Activated T-cell treated with anti-CD3 and anti-CD28 coated beads for 4 hours (primary cell): ENCODE data around the gene HOXA4.

Experiments
- DNase-seq: peaks from one replicate; pipeline ENCODE4 v3.0.0-alpha.2; 2020

The HOXA4 gene

DNA sequence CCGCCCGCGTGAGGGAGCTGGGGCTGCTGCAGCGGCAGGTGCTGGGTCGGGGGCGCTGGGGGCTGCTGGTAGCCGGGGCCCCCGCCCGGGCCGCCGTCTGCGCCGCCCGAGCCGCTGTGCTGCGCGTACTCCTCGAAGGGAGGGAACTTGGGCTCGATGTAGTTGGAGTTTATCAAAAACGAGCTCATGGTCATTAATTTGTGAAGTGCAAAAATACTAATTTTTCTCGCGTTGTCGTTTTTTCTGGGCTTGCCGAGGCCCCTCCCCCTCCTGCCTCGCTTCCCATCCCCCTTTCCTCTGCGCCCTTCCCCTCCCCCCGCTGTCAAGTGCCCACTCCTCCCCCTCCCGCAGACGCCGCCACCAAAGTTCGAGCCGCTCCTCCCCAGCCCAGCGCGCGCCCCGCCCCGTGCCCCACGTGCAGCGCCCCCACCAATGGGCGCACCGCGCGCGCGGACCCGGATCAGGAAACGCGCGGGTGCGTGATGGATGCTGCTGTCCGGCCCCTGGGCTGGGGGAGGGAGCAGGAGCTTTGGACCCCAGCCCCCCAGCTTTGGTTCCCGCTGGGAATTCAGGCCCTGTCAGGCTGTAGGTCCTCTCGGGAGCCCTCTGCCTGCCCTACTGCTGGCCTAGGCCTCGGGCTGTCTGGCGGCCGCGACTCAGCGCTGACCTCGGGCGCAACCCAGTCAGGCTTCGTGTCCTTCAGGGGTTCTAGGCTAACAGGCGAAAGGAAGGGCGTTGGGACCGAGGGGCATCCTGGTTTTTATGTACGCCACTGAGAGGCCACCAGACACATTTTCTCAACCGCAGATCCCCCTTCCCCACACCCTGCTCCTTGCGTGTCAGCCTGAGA lies at the start of gene HOXA4:
TSS of gene HOXA4 (minus strand) at position 218 of the 850 bp plus-strand sequence. CDS start at position 194, 24 bp downstream.
- DNase-seq, result peak; percentile 49

DNA sequence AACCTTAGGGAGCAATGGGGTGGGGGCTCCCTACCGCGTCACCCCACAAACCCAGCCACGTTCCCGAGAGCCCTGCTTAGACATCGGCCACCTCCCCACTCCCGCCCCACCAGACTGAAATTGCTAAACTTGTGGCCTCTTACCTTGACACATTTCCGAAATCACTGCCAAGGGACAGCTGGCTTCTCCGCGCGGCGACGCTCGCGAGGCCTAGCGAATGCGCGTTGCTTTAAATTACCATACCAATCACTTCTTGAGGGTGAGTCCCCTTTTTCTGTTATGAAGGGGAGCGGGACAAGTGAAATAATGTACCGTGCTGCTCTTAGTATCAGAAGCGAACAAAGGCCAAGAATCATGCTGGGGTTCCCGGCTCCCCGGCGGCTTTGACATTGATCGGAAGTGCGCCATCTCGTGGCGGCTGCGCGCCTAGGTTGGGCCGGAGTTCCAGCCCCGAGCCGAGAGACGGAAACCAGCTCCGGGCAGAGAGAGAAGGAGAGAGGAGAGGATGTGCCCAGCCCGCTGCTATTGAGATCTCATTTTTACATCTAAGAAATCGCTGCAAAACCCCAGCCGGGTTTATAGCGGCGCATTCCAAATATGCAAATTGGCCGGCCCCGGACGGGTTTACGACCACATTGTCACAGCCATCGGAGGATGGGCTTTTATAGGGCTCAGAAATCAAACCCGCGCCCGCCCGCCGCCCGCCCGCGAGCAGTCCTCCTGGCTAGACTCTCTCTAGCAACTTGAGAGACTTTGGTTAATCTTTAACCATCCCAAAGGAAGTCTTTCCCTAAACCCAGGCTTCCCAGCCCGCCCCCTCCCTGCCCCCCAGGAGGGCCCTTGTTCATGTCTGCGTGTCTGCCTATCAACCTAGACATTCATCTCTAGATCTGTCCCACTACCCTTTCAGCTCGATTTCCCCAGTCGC lies 49.2 kb upstream of the HOXA4 start:
- DNase-seq, result peak; percentile 52

DNA sequence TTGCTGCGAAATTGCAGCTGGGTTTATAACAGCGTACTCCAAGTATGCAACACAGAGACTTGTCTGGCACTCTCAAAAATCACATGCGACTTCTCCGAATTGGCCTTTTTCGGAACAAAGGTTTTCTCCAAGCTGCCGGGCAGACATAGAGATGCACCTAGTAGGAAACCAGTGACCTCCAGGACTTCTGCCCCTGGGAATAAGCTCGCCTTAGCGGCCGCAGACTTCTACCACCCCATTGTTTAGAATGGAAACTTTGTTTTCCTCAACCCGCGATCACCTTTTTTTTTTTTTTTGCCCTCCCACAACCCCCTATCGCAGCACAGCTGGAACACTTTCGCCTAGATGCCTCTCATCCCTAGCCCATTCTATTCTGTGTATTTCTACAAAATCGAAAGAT lies 48.5 kb upstream of the HOXA4 start:
- no peak for DNase-seq

DNA sequence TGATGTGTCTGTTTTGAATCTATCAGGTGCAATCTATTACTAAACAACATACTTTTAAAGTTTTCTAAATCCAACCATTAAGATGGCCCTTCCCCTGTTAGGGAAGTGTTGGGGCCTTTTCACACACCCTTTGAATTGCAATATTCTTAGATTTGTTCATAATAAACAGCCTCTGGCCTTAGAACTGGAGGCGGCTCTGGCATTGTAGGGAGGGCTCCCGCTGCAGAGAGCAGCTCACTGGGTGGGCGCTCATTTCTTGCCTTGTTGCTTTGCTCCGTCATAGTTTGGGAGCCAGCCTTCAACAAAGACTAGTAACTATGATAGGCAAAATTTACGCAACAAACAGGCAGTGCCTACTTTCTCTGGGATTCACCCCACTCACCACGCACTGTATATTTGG lies 47.8 kb upstream of the HOXA4 start:
- no peak for DNase-seq

DNA sequence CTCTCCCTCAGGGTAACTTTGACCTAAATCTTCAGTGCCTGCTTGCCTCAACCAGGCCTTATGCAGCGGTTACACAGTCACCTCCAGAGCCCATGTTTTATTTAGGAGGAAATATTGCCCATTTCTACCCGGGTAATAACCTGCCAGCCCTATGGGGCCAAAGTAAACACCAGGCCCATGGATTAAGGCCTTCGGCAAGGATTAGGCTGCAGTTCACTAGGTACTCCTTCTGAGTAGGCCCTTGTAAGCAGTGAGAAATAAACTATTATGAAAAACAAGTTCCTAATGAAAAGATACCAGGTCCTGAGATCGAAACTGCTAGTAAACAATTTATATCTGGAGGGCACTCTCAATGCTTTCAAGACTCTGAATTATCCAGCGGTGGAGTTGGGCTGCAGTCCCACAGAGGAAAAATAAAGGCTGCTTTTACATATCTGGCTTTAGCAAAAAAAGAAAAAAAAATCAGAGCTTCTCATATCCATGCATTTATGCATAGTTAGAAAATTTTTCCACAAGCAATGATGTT lies 47.3 kb upstream of the HOXA4 start:
- no peak for DNase-seq

DNA sequence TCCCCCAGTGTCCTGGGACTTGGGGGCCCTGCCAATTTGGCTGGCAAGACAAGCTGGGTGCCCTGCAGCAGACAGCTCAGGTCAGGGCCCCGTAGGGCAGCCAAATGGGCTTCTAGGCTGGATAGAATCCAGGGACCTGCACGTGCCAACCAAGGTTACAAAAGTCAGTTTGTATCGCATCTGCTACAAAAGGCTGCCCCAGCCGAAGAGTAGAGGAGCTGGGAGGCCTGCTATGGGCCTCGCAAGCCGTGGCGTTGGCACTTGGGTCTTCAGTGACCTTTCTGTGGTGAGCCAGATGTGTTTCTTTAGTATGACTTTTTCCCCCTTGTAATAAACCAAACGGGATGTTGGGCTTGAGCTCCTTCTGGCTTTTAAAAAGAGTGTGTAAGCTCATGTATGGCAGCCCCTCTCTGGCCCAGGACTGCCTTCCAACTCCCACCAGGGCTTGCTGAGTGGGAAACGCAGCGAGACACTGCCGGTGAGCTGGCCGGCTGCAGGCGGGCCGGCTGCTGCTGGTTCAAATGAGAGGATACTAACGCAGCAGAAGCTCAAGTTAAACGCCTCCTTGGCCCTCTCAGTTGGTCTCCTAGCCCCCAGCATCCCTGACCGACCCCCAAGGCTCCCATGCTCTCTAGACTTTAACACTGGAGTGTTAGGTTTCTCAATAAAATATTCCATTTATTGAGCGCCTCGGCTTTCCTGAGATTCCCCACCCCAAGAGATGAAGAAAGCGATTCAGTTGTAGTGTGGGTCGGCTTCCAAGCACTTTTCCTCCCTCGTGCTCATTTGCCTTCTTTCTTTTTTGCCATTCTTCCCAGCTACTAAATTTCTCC lies 46.6 kb upstream of the HOXA4 start:
- DNase-seq, result no peak

DNA sequence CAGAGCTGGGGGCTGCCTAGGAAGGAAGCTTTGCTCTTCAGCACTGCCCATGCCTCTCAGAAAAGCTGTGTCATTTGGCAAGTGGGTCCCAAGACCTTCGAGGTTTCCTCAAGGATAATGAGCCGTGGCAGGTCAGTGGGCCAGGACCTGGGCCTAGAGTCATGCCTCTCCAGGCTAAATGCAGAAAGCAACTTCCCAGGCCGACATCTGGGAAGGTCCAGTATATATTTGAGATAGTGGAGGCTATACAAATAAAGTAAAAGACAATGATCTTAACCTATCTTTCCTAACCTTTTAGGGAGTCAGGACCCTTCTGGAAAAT lies 45.9 kb upstream of the HOXA4 start:
- DNase-seq, result no peak

DNA sequence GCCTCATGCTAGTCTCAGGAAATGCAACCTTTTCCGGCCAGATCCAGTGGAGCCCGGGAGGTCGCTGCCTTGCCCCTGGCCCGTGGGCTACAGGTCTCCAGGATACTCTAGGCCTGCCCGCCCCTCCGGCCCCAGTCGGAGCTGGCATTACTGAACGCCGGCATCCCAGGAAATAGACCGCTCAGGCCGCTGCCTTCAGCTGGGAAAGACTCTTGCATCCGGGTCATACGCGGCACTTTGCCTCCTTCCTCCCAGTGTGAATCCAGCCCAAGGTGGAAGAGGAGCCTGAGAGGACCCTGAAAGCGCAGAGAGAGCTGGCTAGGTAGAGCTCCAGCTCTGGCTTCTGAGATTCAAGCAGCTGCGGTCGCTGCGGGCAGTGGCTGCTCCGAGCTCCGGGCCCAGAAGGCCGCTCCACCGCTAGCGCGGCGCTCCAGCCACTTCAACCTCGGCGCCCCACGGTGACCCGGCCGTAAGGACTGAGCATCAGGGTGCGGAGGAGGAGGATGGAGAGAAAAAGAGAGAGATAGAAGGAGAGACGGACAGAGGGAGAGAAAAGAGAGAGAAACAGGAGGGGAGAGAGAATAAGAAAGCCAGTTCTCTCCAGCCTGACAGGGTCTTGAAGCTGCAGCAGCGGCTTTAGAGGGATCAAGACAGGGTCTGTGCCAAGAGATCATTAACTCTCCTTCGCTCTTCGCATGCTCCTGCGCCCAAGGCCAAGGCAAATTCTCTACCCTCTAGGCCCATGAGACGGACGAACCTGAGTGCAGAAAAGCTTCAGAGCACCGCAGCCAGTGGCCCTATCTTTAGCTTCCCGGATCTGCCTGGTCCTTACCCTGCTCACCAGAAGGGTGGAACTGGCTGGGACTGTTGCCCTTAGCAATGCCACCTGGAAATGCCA lies 45.3 kb upstream of the HOXA4 start:
- no peak for DNase-seq

DNA sequence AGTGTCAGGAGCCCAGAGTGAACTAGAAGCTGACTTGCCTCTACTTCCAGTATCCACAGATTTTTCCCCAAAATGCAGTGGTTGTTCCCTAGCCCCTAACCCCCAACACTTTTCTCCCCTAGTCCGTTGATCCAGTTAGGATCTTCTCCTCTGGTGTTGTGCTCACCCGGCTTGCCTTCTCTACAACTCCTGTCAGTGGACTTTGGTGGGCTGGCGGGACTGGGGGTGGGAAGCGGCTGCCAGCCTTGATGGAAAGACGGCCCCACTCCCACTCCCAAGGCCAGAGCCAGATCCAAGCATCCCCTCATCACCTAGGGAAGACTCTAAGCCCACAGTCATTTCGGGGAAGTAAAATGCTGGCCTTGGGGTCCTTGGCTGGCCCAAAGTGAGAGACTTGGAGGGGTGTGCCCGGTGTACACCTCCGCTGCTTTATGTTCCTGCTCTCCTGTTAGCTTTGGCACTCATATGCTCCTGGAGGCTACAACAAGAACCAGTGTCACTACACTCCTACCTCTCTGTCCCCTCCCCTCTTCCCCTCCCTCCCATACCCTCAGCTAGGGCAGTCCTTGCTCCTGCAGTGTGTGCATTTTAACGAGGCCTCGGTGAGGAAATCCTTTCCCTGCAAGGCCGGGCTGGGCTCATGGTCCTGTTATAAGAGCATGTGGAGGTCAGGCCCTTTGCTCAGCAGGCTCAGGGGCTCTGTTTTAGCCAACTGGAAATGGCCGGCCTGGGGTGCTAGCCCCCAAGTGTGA lies 44.5 kb upstream of the HOXA4 start:
- DNase-seq, result no peak

DNA sequence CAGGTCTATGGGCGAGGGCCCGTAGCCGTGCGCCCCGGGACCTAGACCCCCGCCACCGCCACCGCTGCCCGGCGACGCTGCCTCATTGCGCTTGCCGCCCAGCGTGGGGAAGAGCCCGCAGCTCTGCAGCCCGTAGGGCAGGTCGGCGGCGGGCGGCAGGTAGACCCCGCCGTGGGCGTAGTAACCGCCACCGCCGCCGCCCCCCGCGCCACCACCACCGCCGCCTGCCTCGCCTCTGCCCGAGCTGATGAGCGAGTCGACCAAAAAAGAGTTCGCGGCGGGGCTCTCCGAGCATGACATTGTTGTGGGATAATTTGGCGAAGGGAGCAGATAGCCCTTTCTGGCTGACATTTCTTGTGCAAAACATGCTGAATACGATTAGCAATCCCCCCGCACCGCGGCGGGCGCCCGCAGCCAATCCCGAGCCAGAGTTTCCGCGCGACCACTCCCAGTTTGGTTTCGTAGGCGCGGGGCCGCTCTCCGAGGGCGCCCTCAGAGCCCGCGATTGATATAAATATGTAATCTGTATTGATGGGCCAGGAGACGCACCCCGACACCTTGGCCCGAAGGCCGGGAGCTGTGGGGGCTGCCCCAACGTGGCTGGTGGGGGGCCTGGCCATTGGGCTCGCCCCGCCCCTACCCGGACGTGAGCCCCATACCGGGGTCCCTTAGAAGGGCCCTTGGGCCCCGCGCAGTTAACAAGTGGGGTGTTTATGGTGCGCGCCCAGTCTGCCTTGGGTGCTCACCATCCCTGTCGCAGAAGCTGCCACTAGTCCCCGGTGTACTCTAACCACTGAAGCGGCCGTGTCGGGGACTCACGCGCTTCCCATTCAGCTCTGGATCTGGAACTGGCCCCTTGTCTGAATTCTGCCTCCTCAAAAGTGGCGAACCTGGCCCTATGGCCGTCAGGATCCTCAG lies 43.7 kb upstream of the HOXA4 start, which contains the start of gene HOXA10:
TSS of gene HOXA10 (minus strand) at position 365 of the 918 bp plus-strand sequence. CDS start at position 351, 14 bp downstream.
- no peak for DNase-seq

DNA sequence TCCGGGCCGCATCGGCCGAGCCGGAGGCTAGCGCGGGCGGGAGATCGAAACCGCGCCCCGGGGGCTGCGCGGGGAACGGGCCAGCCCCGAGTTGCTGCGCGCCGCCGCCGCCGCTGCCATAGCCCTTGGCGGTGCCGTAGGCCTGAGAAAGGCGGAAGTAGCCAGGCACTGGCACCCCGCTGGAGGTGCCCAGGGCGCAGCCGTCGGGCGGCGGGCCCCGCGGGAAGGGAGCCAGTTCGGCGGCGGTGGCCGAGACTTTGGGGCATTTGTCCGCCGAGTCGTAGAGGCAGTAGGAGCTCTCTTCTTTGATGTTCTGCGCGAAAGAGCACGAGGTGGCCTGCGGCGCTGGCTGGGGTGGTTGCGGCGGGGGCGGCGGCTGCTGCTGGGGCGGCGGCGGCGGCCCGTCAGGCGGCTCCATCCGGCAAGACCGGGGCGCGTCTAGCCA lies 43.0 kb upstream of the HOXA4 start:
- no peak for DNase-seq

DNA sequence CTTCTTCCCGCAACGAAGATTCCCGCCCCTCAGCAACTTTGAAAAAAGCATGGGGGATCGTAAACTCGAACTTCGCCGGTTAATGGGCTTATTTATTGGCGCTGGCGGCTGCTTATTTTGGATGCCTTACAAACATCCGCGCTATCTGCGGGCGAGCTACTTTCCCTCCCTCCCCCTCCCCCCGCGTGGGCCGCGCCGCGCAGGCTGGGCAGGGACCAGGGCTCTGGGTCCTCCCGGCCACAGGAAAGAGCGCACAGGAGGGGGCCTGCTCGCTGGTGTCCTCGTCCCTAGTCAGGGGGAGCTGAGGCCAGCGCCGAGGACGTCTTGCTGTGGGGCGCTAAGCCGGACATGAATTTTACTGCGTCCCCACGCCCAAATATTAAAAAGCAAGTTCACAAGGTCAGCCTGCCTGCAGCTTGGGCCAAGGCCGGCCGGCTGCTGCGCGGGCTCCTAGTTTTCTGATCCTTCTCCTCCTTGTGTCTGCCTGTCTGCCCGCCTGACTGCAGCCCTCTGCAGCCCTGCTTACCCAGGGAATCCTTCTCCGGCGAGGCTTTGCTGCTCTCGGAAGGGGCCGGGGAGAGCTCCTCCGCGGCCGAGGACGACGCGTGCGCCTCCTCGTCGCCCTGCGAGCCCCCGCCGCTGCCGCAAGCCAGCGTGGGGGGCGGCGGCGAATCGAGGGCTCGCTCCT lies 42.4 kb upstream of the HOXA4 start:
- DNase-seq, result no peak

DNA sequence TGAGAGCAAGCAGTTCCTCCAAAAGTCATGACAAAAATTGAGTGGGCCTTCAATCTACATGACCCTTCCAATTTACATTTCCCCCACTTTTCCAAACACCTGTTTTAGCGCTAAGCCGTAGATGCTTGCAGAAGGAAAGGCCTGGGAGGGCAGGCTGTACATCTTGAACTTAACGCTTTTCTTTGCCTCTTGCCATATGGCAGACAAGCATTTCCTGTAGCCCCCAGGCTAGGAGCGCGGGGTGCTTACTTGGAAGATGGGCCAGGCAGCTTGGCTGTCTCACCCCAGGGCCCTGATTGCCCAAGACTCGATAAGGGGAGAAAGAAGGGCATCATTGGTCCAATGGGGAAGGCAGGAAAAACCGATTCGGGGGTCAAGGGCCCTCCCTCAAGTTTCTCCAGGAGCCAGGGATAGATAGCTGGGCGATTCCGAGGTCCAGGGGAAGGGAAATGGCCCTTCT lies 41.8 kb upstream of the HOXA4 start:
- DNase-seq, result no peak

DNA sequence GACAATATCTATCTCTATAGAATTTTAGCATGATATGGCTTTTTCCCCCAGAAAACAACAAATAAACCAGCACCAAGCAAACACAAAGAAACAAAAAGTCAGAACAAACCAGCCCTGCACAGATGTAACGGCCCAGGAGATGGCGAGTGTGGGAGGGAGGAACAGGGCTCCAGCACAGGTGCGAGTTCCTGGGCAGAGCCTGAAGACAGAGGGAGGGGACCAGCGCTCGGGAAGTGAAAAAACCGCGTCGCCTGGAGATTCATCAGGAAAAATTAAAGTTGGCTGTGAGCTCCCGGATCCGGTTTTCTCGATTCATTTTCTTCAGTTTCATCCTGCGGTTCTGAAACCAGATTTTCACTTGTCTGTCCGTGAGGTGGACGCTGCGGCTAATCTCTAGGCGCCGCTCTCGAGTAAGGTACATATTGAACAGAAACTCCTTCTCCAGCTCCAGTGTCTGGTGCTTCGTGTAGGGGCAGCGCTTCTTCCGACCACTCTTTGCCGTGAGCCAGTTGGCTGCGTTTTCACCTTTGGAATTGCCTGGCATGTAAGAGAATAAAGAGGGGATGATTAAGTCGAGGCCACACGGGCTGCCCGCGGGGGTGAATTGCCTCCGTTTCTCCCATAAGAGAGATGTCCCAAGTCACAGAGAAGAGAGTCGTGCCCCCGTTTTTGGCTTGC lies 41.2 kb upstream of the HOXA4 start:
- DNase-seq, result no peak

DNA sequence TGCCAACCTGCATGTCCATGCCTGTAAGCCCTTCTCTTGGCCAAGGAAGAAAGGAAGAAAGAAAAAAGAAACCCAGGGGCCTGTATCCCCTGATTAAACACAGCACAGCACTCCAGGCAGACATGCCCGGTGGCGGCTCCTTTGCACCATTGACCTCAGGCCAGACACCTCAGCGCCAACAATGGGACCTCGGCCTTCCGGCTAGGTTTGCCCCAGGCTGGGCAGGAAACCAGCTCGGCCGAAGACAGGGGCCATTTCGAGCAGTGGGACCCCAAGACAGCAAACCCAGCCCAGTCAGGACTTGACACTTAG lies 40.7 kb upstream of the HOXA4 start:
- DNase-seq, result no peak

DNA sequence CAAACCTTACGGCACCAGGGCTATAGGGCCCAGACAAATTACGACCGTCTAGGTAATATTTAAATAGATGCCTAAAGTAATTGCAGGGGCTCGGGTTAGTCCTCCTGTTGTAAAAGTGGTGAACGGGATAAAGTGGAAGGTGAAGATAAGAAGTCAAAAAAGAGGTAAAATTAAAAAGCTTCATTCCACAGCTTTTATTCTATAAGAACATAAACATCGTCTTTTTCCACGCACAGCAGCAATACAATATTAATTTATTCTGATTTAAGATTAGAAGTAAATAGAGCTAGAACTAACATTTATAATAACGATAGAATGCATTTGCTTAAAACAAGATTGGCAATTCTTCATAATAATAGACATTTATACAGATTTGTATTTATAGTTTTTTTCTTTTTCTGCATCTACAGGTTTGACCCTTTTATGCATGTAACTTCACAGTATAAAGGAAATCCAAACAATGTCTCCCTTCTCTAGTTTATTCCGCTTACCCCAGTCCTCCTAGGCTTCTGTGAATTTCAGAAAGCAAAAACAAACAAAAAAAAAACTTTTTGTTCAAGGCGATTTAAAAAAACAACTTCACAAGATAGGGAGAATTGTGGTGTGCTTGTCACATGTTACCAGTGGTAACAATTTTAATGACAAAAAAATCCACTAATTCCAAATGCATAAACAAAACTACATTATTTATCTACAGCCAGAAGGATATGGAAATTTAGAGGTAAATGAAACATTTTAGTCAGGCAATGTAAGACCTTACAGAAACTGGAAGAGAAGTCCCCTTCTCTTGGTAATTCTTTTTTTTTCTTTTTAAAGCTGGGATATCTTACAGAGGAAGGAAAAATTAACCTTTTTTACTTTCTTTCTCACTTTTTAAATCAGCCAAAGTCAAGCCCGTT lies 40.1 kb upstream of the HOXA4 start:
- no peak for DNase-seq

DNA sequence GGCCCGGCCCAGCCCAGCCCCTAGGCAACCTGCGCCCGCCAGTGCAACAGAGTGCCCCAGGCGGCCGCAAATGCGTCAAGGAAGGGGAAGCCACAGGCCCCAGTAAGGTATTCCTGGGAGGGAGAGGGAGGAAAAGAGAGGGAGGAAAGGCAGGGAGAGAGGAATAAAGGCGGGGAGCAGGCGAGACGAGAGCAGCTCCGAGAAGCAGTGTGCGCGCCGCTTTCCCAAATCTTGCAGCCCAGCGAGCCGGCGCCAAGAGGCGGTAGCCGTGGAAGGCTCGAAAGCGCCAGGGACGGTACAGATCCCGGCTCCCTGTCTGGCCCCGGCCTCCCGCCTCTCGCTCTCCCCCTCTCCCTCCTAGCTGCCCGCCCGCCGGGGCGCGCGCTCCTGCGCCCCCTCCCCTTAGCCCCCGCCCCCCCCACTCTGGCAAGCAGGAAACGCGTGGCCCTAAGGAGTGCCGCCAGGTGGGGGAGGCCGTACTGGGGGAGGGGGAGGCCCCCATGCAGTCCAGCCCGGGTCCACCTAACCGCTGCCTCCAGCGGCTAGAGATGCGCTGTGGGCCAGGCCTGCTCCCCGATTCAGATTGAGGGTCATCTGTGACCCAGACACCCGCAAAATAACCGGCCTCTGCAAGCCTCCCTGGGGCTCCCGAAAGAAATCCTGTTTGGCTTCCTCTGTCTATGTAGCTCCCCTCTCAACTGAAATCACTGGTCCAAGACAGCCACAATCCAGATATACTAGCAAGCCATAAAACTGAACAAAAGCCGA lies 39.3 kb upstream of the HOXA4 start:
- no peak for DNase-seq
